Left kidney (tissue), 2 donors: ENCODE measurements around the gene DYNC2I2. TPM values are rescaled to one million over a fixed set of nuclear protein-coding genes. Genes with fewer than 3 reads are reported as not detected.
A peak's percentile ranks its signal among the peaks of the same experiment; 100 is the strongest.

Source experiments
- DNase-seq: peaks from one replicate; pipeline ENCODE4 v3.0.0-alpha.2; 2013
- polyA plus RNA-seq: library from polyadenylated mRNA; unstranded; fragments of 120-200 nt; gene quantifications from one replicate; pipeline ENCODE4 v1.2.1, GENCODE V29; 2013; ENCODE audit not compliant: insufficient read length

DYNC2I2 gene
- polyA plus RNA-seq, 1 donor = 55.2 TPM

DNA sequence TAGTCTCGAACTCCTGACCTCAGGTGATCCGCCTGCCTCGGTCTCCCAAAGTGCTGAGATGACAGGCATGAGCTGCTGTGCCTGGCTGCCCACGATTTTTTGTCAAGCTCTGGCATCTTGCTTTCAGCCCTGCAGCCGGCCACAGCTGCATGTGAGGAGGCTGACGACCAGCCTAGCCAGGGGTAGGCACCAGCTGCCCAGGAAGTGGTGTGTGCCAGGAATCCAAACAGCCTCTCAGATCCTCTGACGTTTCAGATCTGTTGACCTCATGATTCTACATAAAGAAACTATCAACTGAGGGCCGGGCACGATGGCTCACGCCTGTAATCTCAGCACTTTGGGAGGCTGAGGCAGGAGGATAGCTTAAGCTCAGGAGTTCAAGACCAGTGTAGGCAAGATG, 19.0 kb downstream of the DYNC2I2 start:
- no peak for DNase-seq

DNA sequence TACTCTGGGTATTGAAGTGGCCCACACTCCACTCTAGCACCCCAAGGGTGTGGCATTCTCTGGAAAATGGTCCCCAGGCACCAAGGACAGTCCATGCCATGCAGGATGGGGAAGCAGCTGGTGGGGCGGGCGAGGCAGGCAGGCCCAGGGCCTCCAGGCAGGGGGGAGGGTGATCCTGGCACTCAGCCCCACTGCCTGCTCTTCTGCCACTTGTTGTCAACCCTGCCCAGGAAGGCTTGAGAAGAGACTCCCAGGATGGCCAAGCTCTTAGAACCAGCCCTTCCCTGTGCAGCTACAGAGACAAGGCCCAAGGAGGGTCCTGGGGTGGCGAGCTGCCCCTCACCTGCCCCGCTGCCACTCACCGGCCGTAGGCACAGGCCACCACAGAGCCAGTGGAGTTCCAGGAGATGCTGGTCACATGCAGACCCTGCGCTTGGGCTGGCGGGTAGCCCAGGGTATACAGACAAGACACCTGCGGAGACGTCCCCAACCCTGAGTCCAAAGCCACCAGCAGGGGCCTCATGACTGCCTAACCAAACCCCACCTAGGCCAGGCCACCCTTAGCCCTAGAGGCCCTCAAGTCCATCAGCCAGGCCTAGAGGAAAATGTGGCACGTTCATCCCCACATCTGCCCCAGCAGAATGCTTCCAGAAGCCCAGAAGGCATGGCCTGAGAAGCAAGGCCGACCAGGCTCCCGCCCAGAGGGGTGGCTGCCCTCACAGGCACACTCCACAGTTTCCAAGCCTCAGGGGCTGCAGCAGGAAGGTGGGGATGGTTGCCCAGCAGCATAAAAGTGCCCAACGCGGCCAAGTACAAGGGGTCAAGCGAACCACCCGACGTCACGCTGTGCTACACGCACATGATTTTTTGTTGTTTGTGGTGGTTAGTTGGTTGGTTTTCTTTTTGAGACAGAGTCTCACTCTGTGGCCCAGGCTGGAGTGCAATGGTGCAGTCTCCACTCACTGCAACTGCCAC, 19.8 kb downstream of the DYNC2I2 start:
- no peak for DNase-seq

DNA sequence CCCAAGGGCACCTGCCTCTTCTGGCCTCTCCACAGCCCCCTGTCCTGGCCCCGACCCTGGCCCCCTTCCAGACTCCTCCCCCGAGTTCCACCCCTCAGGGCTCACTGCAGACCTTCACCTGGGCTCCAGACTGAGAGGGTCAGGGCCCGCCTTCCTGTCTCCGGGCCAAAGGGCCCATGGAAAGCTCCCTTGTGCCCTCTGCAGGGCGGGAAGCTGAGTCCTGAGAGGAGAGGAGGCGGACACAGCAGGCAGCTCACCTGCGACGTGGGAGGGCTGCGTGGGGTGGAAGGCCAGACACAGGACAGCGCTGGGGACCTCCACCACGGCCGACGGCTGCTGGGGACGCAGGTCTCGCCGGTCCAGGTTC, 20.6 kb downstream of the DYNC2I2 start:
- no peak for DNase-seq

DNA sequence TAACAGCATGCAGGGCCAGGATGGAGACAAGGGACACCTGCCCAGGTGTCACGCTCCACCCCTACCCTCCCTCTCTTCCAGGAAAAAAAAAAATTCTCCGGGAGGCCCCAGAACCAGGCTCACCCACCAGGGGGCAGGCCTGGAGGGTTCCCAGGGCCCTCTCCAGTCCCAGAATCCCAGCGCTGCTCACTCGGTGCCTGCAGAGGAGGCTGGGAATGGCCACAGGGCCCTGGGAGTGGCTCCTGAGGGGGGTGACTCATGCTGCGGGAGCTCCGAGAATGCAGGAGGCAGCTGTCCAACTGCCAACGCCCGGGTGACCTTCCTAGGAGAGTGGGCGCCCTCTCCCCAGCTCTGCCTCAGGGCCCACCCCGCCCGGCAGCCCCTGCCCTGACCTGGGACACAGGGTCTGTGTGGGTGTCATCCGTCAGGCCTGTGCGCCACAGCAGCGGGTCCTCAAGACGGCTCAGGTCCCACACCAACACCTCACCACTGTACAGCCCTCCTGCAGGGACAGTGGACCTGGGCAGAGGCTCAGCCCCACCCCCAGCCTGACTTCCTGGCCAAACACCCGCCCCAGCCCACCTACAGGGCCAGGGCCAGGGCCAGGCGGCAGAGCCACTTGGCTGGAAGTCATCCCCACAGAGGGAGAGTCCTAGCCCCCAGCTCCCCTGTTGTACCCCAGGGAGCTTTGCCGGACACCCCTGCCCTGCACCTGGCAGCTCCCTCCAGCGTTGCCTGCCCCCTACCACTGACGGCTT, 21.2 kb downstream of the DYNC2I2 start:
- peak; percentile 37 for DNase-seq

DNA sequence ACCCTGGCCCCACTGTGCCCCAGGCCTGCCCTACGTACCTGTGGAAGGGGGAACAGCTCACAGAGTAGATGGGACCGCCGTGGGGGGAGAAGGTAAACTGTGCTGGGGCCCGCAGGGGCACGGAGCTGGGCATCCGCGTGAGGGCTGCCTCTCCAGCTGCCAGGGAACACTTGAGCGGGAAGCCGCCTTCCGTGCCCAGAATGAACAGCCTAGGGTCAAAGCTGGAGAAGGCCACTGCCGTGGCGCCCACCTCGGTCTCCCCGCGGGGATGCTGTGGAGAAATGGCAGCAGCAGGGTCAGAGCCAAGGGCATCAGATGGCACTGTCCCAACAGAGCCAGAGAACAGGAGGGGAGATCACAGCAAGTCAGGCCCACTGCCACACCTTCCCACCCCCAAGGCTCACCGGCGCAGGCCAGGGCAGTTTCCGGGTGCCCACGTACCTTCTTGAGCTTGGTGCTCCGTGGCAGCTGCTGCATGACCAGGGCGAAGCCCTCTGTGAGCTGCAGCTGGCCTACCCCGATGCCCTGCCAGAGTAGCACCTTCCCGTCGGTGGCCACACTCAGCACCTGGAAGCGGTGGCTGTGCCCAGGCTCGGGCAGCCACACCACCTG, 21.9 kb downstream of the DYNC2I2 start:
- no peak for DNase-seq

DNA sequence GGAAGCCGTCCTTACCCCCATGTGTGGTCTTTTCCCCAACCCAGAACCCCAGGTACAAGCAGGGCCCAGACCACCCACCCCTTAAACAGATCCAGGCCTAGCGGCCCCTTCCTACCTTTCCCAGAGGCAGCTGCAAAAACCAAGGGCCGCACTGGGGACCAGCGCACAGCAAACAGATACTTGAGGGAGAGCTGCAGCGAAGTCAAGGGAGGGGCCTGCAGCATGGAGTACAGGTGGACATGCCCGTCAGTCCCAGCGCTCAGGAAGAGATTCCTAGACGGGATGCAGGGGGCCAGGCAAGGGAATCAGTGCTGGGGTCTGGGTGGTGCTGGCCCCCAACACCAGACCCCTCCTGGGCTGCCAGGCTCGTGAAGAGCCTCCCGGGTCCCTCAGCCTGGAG, 22.5 kb downstream of the DYNC2I2 start:
- DNase-seq = no peak

DNA sequence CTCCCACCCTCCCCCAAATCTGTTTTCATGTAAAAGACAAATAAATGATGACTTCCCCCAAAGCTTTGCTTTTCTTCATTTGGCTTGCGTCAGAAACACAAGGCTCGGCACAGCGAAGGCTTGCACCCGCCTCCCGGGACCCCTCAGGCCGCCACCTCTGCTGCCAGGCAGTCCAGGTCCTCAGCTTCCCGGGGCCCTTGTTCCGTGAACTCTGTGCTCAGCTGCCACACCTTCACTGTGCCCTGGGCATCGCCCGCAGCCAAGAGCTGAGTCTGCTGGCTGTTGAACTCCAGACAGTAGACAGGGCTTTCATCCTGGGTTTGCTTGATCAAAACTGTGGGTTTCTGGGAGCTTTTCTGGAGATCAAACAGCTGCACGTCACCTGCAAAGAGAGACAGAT, 23.0 kb downstream of the DYNC2I2 start:
- no peak for DNase-seq

DNA sequence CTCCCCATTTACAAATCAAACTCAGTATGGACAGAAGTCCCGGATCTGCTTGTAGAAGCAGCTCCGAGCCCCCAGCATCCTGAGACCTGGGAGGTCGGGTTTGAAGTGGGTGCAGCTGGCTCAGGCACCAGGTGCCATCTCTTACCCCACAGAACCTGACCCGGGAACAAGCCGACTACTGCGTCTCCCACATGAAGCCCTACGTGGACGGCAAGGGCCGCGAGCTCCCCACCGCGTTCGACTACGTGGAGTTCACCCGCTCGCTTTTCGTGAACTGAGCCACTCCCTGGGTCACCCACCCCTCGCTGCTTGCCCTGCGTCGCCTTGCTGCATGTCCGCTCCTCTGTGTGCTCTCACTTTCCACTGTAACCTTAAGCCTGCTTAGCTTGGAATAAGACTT, 23.6 kb downstream of the DYNC2I2 start:
- DNase-seq = no peak

DNA sequence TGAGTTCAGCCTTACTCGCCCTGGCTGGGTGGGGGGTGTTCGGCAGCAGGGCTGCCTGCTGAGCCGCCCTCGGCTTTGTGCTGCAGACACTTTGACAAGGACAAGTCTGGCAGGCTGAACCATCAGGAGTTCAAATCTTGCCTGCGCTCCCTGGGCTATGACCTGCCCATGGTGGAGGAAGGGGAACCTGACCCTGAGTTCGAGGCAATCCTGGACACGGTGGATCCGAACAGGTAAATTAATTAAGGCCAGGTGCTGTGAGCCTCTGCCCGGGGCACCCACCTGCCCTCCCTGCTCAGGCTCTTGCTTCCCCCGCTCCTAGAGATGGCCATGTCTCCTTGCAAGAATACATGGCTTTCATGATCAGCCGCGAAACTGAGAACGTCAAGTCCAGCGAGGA, 24.2 kb downstream of the DYNC2I2 start:
- no peak for DNase-seq

DNA sequence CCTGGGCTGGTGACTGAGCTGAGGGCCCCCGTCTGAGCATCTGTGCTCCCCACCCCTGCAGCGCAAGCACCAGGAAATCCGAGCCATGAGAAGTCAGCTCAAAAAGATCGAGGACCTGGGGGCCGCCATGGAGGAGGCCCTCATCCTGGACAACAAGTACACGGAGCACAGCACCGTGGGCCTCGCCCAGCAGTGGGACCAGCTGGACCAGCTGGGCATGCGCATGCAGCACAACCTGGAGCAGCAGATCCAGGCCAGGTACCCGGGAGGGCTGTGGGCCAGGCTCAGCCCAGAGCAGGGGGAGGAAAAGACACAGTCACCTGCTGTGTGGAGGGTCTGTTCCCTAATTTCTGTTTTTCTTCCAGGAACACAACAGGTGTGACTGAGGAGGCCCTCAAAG, 24.6 kb downstream of the DYNC2I2 start:
- DNase-seq = no peak

DNA sequence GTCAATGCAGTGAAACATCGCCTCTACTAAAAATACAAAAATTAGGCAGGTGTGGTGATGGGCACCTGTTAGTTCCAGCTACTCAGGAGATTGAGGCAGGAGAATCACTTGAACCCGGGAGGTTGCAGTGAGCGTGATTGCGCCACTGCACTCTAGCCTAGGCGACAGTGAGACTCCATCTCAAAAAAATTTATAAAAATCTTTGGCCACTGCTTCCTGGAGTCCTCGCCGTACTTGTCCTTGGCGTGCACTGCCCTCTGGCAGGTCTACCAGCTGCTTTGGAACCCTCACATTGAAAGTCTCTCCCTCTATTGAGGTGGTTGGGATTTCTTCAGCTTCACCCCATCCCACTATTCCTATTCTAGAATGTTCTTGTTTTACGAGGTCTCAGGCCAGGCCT, 25.0 kb downstream of the DYNC2I2 start:
- DNase-seq = no peak

DNA sequence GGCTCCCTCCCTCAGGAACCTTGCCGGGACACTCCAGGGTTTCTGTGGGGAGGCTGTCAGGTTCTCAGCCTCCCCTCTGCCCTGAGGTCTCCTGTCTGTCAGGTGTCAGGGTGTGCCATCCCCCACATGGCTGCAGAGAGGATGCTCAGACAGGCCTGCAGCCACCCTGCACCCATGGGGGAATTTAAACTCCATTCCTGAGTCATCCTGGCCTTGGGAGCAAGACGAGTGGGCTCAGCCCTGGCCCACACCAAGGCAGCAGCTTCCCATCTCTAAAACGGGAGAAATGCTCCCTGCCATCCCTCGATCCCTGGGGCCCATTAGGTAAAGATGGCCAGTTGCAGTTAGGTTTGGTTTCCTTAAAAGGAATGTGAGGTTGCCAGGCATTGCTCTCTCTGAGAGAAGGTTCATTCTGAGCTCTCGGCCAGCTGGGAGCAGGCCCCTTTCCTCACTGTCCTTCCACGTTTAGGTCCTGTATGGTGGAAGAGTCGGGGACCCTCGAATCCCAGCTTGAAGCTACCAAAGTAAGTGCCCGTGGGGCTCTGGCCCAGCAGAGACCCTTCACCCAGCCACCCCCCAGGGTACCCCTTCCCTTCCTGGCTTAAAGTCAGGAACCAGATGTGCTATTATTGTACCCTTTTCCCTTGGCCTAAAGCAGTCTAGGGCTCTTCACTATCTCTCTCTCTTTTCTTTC, 26.6 kb downstream of the DYNC2I2 start:
- no peak for DNase-seq

DNA sequence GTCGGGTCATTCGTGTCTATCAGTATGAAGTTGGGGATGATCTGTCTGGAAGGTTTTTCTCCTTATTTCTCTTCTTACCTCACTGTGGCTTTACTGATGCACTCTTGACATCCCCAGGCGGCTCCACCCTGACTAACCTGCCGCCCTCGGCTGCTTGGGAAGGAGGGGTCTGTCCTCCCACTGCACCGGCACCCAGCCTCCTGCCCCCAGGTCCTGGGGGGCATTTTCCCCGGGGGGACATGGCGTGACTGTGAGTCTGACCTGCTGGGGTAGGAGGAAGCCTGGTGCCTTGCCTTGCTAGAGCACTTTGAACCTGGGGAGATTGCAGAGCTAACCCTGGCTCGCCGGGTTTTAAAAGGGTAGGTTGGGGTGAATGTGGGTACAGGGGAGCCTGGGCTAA, 27.5 kb downstream of the DYNC2I2 start:
- DNase-seq = no peak

DNA sequence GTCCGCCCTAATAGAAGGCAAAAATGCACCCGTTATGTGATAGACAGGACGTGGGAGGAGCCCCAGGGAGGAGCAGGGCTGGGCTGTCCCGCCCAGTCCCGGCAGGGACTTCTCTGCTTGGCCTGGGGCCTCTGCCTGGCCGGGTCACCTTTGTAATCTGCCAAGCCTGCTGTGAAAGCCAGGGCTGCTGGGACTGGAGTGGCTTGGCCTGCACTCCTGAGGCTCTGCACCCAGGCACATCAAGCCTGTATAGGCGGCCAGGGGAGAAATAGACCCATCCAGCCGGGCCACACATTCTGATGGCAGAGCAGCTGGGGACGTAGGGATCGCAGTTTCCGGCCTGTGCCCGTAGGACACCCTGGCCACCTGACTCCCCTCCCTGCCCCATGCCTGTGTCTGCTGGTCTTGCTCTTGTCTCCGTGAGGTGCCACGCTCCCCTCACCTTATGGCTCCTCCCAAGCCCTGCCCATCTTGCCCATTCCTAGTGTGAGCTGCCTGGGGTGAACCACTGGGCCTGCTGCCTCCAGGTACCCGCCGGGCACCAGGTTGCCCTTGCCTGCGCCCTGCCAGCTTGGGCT, 28.1 kb downstream of the DYNC2I2 start:
- no peak for DNase-seq

DNA sequence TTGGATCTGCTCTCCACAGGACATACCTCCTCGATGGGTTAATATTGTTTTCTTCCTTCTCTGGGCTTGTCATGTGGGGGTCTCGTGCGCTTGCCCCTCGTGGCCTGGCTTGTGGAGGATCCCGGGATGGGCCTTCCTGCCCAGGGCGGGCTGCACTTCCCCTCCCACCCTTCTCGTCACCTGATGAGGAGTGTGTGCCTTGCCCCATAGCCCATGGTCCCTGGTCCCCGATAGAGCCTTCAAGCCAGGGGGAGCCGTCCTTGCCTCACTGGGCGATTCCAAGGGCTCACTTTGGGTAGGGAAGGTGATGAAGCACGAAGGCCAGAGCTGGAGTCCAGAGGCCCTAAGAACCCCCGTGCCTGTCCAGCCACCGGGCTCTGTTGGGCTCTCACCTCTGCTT, 28.7 kb downstream of the DYNC2I2 start:
- no peak for DNase-seq

DNA sequence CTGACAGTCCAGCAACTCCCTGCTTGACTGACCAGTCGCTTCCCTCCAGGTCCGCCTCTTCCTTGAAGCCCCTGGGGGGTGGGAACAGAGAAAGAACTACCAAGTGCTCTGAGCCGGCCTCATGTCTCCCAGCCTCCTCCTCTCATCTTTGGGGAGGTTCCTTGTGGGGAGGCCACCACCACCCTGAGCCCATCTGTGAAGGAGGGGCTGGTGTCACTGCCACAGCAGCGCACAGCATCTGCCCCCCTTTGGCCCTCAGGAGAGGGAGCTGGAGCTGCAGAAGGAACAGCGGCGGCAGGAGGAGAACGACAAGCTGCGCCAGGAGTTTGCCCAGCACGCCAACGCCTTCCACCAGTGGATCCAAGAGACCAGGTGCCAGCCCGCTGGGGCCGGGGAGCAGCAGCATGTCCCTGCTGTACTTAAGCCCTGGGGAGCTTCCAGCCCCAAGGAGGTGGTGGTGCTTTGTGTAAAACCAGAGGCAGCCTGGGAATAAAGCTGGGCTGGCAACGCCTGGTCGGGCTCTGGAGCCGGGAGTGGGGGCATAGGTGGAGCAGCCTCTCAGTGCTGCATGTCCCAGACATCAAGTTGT, 29.4 kb downstream of the DYNC2I2 start:
- no peak for DNase-seq

DNA sequence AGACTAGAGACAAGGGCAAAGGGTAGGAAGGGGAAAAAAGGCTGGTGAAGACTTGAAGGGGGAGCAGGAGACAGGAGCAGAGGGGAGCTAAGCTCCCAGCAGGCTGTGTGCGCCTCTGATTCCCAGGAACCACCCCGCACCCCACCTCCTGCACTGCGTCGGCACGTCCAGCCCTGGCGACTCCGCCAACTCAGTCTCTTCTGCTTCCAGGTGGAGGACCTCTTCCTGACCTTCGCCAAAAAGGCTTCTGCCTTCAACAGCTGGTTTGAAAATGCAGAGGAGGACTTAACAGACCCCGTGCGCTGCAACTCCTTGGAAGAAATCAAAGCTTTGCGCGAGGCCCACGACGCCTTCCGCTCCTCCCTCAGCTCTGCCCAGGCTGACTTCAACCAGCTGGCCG, 30.5 kb downstream of the DYNC2I2 start:
- DNase-seq = no peak

DNA sequence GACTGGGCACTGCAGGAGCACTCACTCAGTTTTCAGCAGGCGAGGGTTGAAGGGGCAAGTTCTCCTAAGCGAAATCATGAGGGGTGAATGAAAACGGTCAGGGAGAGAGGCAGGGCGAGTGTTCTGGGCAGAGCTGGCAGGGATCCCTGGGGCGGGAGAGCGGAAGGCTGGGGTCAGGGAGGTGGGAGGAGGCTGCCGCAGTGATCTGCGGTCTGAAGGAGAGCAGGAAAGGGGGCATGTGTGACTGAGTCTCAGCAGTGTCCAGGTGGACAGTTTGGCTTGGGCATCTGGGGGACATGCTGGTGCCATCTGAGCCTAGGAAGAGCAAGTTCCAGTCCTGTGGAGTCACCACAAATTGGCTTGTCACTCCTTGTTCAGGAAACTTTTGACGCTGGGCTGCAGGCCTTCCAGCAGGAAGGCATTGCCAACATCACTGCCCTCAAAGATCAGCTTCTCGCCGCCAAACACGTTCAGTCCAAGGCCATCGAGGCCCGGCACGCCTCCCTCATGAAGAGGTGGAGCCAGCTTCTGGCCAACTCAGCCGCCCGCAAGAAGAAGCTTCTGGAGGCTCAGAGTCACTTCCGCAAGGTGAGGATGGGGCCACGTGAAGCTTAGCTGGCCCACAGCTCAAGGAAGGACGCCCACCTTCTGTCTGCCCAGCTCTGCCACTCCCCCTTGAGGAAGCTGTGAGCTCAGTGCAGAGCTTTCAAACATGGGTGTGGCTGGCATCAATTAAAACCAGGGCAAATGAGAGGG, 31.1 kb downstream of the DYNC2I2 start:
- no peak for DNase-seq

DNA sequence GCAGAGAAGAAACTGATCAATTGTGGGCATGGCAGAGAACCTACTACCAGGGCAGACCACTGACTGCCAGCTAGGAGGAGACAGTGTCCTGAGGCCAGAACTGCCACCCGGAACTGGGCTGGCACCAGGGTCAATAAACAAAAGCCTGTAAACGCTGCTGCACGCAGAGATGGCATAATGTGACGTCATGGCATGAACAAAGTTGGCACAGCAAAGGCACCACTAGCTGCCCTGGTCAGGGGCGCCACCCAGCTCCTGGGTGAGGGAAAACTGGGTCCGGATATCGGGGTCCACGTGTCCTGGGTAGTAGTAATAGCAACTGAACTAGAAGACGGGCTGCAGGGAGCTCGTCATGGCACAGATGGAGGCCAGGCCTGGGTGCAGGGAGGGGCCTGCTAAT, 32.1 kb downstream of the DYNC2I2 start:
- no peak for DNase-seq

DNA sequence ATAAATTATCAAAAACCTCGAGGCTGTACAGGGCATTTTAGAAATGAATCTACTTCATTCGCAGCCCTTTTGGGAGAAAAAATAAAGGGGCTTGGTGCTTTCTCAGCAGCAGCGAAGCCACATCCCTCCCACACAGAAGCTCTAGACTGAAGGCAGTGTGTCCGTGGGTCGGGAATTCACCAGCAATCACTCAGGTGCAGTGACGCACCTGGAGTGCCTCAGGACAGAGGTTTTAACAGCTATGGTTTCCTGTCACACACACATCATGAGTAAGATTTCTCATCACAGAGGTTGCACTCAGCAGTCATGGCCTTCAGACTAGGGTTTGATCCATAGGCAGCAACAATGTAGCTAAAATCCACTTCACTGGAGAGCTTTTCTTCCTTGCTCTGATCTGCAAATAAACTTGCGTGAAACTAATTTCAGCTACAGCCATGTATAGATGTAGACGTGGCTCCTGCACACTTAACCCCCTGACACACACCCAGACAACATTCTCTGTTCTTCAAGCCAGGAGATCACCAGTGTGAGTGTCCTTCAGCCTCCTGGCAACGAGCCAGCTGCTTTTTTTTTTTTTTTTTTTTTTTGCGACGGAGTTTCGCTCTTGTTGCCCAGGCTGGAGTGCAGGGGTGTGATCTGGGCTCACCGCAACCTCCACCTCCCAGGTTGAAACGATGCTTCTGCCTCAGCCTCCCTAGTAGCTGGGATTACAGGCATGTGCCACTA, 34.8 kb downstream of the DYNC2I2 start:
- no peak for DNase-seq
